Skeletal muscle satellite cell (primary cell): ENCODE measurements around the gene NRSN2.
"Not testable (repeated sequence)": the region's sequence is repeated elsewhere in the genome, so short reads cannot be mapped to it uniquely, and the experiment has no call there.

ENCODE experiments used
- H3K27me3 ChIP-seq: 2 replicates; pipeline ENCODE4 v1.7.0; 2013; ENCODE audit warnings: low read length; ENCODE audit not compliant: control insufficient read depth, insufficient read depth
- H3K36me3 ChIP-seq: 2 replicates; pipeline ENCODE4 v1.7.0; 2013; ENCODE audit warnings: mild to moderate bottlenecking, control low read depth, low read length; ENCODE audit not compliant: insufficient read depth
- H3K4me1 ChIP-seq: 2 replicates; pipeline ENCODE4 v1.7.0; 2013; ENCODE audit warnings: low read length; ENCODE audit not compliant: control insufficient read depth, insufficient read depth
- H3K4me2 ChIP-seq: 2 replicates; pipeline ENCODE4 v1.7.0; 2013; ENCODE audit warnings: mild to moderate bottlenecking, low read length
- H3K4me3 ChIP-seq: 2 replicates; pipeline ENCODE4 v1.7.0; 2013; ENCODE audit warnings: low read length
- H3K9ac ChIP-seq: 2 replicates; pipeline ENCODE4 v1.7.0; 2013; ENCODE audit warnings: mild to moderate bottlenecking, low read depth, low read length, moderate library complexity
- H3K9me3 ChIP-seq: replicated peaks from 2 replicates; pipeline ENCODE4 v1.7.0; 2013; ENCODE audit warnings: mild to moderate bottlenecking, control low read depth, low read length

Gene NRSN2

GRCh38 chr20:326645-327185 is 20.2 kb upstream of the NRSN2 start:
- H3K36me3 ChIP-seq: no peaks in the 10 kb centered on the region
- no peaks in the 10 kb centered on the region for H3K27me3 ChIP-seq
- H3K9ac ChIP-seq: peak overlapping the region; percentile 79
- peak overlapping the region; percentile 81 for H3K4me3 ChIP-seq
- peak overlapping the region; percentile 88 for H3K4me2 ChIP-seq
- H3K4me1 ChIP-seq: peaks cover 32% of the 10 kb centered on the region
- no peaks in the 10 kb centered on the region for H3K9me3 ChIP-seq

- H3K9me3 ChIP-seq: no peaks in the 10 kb centered on the region
- peak overlapping the region; percentile 70 for H3K9ac ChIP-seq
- H3K27me3 ChIP-seq: no peaks in the 10 kb centered on the region
- H3K4me1 ChIP-seq: peaks cover 32% of the 10 kb centered on the region
- no peaks in the 10 kb centered on the region for H3K36me3 ChIP-seq
- H3K4me2 ChIP-seq: peak overlapping the region; percentile 88
- H3K4me3 ChIP-seq: peak overlapping the region; percentile 81
These were observed 19.5 kb upstream of the NRSN2 start for GRCh38 chr20:327186-328026.

GRCh38 chr20:328027-328974 is 18.6 kb upstream of the NRSN2 start:
- H3K4me2 ChIP-seq: peak overlapping the region; percentile 88
- H3K4me3 ChIP-seq: peak overlapping the region; percentile 81
- H3K9ac ChIP-seq: peak overlapping the region; percentile 70

GRCh38 chr20:328975-329695 is 17.8 kb upstream of the NRSN2 start:
- Histone ChIP-seq H3K9me3 (no peaks in the 10 kb centered on the region), H3K9ac (no peak overlapping the region), H3K4me3 (peak overlapping the region; percentile 28), H3K4me1 (peaks cover 29% of the 10 kb centered on the region), H3K4me2 (peak overlapping the region; percentile 88), H3K27me3 (no peaks in the 10 kb centered on the region), H3K36me3 (no peaks in the 10 kb centered on the region)

More at GRCh38 chr20:328027-328974, 18.6 kb upstream of the NRSN2 start:
- Histone ChIP-seq H3K27me3 (no peaks in the 10 kb centered on the region), H3K36me3 (no peaks in the 10 kb centered on the region), H3K9me3 (no peaks in the 10 kb centered on the region), H3K4me1 (peaks cover 32% of the 10 kb centered on the region)

GRCh38 chr20:329851-330232 is 17.1 kb upstream of the NRSN2 start:
- H3K4me2 ChIP-seq: peak overlapping the region; percentile 24
- H3K9ac ChIP-seq: no peak overlapping the region
- no peaks in the 10 kb centered on the region for H3K27me3 ChIP-seq
- H3K4me1 ChIP-seq: peaks cover 29% of the 10 kb centered on the region
- no peak overlapping the region for H3K4me3 ChIP-seq
- no peaks in the 10 kb centered on the region for H3K36me3 ChIP-seq
- H3K9me3 ChIP-seq: no peaks in the 10 kb centered on the region

- Histone ChIP-seq H3K9me3 (no peaks in the 10 kb centered on the region), H3K4me1 (peaks cover 29% of the 10 kb centered on the region), H3K4me3 (no peak overlapping the region), H3K36me3 (no peaks in the 10 kb centered on the region), H3K4me2 (peak overlapping the region; percentile 24), H3K27me3 (no peaks in the 10 kb centered on the region), H3K9ac (no peak overlapping the region)
These were observed 16.4 kb upstream of the NRSN2 start for GRCh38 chr20:330233-331149.

GRCh38 chr20:334578-334977 is 12.3 kb upstream of the NRSN2 start:
- no peak overlapping the region for H3K4me2 ChIP-seq
- H3K4me3 ChIP-seq: no peak overlapping the region
- no peaks in the 10 kb centered on the region for H3K27me3 ChIP-seq
- H3K9ac ChIP-seq: no peak overlapping the region
- H3K9me3 ChIP-seq: no peaks in the 10 kb centered on the region
- H3K36me3 ChIP-seq: no peaks in the 10 kb centered on the region
- peaks cover 12% of the 10 kb centered on the region for H3K4me1 ChIP-seq

- not testable (repeated sequence) for H3K4me2 ChIP-seq, H3K36me3 ChIP-seq, H3K4me1 ChIP-seq, H3K9me3 ChIP-seq, H3K27me3 ChIP-seq, H3K4me3 ChIP-seq, H3K9ac ChIP-seq
These were observed 10.9 kb upstream of the NRSN2 start for GRCh38 chr20:336040-336439.

GRCh38 chr20:341682-342081 is 5.2 kb upstream of the NRSN2 start:
- Histone ChIP-seq H3K4me1 (peaks cover 4% of the 10 kb centered on the region), H3K9me3 (peaks cover 8% of the 10 kb centered on the region), H3K27me3 (no peaks in the 10 kb centered on the region), H3K36me3 (no peaks in the 10 kb centered on the region), H3K9ac (no peak overlapping the region), H3K4me3 (no peak overlapping the region), H3K4me2 (no peak overlapping the region)

GRCh38 chr20:343107-343506 is 3.8 kb upstream of the NRSN2 start:
- no peak overlapping the region for H3K4me3 ChIP-seq
- H3K9ac ChIP-seq: no peak overlapping the region
- no peaks in the 10 kb centered on the region for H3K27me3 ChIP-seq

More at GRCh38 chr20:343107-343506, 3.8 kb upstream of the NRSN2 start:
- H3K4me2 ChIP-seq: no peak overlapping the region
- H3K36me3 ChIP-seq: no peaks in the 10 kb centered on the region
- H3K4me1 ChIP-seq: peaks cover 5% of the 10 kb centered on the region
- peaks cover 8% of the 10 kb centered on the region for H3K9me3 ChIP-seq
